DMS 273 (cell line): ENCODE data around the gene ADARB2.

Source experiments
- DNase-seq: peaks from one replicate; lab custom pipeline; 2025; ENCODE audit not compliant: unreplicated experiment; lab: John Stamatoyannopoulos, UW

ADARB2 gene

GRCh38 chr10:1185911-1186682, 551.2 kb downstream of the ADARB2 start:
- no peak for DNase-seq

GRCh38 chr10:1184541-1185430, 552.5 kb downstream of the ADARB2 start:
- no peak for DNase-seq

GRCh38 chr10:1183701-1184100, 553.6 kb downstream of the ADARB2 start:
- no peak for DNase-seq

DNA sequence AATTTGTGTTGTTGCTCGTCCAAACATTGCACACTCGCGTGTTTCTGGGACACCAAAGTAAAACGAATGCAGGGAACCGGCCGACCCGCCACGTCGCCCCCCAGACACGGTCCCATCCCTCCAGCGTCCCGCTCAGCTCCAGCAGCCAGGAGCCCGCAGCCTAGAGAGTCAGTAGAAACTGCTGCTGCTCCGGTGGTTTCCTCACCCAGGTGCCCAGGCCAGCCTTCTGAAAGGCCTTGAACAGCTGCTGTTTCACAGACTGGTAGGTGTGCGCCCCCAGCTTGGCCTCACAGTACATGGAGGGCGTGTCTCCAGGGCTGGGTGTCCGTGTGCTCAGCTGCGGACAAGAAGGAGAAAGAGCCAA, 554.3 kb downstream of the ADARB2 start:
- DNase-seq: no peak

DNA sequence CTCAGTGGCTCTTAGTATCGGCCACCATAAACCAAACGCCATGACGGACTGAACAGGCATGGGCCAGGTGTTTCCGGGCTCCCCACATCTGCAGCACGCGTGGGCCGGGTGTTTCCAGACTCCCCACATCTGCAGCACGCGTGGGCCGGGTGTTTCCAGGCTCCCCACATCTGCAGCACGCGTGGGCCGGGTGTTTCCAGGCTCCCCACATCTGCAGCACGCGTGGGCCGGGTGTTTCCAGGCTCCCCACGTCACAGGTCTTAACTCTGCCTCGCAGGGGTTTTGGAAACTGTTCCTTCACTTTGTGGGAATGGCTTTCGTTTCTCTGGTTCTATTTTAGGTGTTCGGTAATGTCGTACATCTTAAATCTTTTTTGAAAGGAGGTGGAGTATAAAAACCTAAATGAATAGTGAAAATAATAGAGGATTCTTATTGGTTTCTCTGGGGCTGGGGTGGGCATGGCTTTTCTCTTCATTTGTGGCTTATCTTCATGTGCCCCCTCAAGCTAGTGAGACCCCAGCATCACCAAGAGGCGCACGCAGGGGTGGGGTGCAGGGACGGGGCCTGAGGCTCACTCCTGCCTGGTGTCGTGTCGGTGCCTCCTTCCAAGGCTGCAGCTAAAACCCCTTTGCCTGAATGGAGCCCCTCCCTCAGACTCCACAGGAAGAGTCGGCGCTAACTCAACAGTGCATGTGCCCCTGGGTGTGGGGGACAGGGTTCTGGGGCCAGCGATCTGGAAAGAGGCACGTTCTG, 554.9 kb downstream of the ADARB2 start:
- DNase-seq: no peak

GRCh38 chr10:1180836-1181235, 556.5 kb downstream of the ADARB2 start:
- DNase-seq: no peak

GRCh38 chr10:1180071-1180730, 557.1 kb downstream of the ADARB2 start:
- no peak for DNase-seq

GRCh38 chr10:1179346-1180070, 557.8 kb downstream of the ADARB2 start:
- no peak for DNase-seq

DNA sequence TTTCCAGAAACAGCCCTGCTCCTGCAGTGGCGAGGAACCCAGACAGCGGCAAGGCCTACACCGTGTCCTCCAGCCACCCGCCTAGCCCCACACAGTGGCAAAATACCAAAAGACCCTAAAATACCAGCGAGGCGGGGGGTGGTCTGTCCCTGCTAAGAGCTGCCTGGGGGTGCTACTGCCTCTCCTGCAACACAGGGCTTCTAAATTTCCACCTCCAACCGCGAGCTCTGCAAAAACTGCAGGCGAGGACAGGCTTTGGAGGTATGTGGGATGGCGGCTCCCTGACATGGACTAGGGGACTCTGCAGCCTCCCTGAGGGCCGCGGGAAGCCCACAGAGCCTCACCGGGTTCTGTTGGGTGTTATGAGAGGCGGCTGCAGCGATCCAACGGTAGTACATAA, 558.8 kb downstream of the ADARB2 start:
- no peak for DNase-seq

DNA sequence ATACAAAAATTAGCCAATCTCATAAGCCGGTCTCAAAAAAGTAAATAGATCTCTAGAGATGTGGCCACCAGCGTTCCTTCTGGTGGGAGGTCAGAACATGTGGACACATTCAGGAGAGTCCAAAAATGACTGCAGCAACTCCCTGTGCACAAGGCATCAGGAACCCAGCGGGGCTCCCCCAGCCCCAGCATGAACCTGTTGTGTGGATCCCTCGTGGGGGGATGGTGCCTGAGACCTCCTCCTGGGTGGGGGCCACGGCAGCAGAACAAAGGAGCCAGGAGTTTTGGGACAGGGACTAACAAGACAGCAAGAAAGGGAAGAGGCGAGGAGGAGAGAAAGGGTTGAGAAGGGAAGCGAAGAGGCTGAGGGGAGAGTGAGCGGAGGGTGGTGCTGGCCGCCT, 559.4 kb downstream of the ADARB2 start:
- DNase-seq: no peak

DNA sequence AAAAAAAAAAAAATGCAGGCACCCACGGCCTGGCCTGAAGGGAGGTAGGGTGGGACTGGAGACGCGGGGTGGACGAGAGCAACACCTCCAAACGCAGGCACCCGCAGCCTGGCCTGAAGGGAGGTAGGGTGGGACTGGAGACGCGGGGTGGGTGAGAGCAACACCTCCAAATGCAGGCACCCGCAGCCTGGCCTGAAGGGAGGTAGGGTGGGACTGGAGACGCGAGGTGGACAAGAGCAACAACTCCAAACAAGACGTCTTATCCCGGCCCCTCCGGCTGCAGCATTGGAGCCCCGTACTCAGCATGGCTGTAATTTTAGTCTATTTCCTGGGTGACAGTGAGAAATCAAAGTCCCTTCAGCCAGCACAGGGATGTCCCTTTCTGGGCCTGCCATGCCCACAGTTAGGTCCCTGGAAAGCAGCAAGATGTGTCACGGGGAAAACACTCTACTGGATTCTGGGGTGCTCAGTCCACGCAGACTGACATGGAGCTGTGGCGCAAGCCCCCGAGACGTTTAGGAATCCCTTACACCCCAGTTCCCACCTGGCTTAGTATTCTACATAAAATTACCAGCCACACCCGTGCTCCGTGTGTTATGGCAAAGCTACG, 561.3 kb downstream of the ADARB2 start:
- DNase-seq: no peak

- DNase-seq: no peak
These were observed 563.3 kb downstream of the ADARB2 start for GRCh38 chr10:1174022-1174421.

GRCh38 chr10:1173091-1173490, 564.2 kb downstream of the ADARB2 start:
- DNase-seq: no peak

DNA sequence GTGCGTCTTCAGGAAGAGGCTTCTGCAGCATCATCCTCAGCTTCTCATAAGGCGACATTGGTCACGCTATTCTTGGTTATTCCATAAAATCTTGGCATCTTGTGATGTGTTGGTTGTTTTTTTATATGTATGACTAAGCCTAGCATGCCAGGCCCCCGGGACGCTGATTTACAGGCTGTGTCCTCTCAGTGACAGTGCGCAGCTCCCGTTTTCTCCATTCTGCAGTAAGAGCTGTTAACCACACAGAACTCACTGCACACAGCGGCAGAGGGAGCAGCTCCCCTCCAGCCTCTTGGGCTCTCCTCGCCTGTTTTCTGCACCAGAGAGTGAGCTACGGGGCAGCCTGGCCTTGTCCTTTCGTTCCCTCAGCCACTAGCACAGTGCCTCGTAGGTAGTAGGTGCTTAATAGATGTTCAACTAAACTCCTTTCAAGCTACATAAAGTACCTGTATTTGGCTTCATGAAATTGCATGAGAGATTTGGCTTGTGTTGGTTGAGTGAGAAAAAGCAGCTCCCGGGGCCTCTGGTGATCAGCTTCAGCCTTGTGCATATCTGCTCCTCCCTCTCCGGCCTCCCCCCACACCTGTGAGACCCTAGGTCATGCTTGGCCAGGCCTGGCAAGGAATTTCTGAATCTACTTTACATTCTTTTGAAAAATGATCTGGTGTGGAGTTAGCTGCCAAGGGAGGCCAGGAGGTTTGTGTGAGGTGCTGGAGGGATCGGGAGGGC, 564.9 kb downstream of the ADARB2 start:
- DNase-seq: no peak

DNA sequence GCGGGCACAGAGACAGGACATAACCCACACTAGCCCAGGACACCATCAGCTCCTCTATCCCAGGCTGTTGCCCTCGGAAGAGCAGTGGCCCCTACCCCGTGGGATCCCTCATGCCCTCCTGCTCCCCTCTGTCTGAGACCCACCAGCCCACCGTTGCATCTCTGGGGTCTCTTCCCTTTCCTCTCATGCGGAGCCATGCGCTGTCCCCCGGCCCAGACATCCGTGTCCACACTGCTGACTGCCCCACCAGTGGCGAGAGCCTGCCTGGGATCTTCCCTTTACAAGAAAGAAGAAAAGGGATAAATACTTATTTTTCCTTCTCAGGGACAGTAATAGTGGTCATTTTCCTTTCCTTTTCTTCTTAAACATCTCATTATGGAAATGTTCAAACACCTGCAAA, 565.7 kb downstream of the ADARB2 start:
- DNase-seq: no peak

- no peak for DNase-seq
These were observed 566.1 kb downstream of the ADARB2 start for GRCh38 chr10:1171182-1171581.

GRCh38 chr10:1170867-1171180, 566.5 kb downstream of the ADARB2 start:
- no peak for DNase-seq

- DNase-seq: no peak
These were observed 567.1 kb downstream of the ADARB2 start for GRCh38 chr10:1169981-1170866.
